Measurements from ENCODE around the gene OR10K2. TPM values are rescaled to one million over a fixed set of nuclear protein-coding genes. Genes with fewer than 3 reads are reported as not detected.
"Not testable (repeated sequence)": the region's sequence is repeated elsewhere in the genome, so short reads cannot be mapped to it uniquely, and the experiment has no call there.

Gene OR10K2
- total RNA-seq, 6 donors from 2014 or later, result not detected

- Histone ChIP-seq H3K27me3 (no peaks in the 10 kb centered on the region), H3K27ac (no peak overlapping the region), H3K4me3 (no peak overlapping the region), H3K4me1 (no peaks in the 10 kb centered on the region), H3K36me3 (no peaks in the 10 kb centered on the region), H3K9me3 (no peaks in the 10 kb centered on the region)
- WGBS, 2 donors, result 46 to 57% methylated on average over 1 of the region's 1 CpG
- ATAC-seq (ENCODE audit: low FRiP score in 2 of 2), result no peak
- TF ChIP-seq POLR2AphosphoS5 (IDR thresholded peaks at IDR 0.05) (no peak), POLR2A (IDR thresholded peaks at IDR 0.05) (no peak), EP300 (IDR thresholded peaks at IDR 0.05) (no peak), CTCF (IDR thresholded peaks at IDR 0.05) (no peak)
- no peak for DNase-seq
Measured at GRCh38 chr1:158390331-158390730, 35.7 kb downstream of the OR10K2 start.

GRCh38 chr1:158374860-158375259, 51.2 kb downstream of the OR10K2 start:
- H3K4me1 ChIP-seq, result no peaks in the 10 kb centered on the region
- ATAC-seq (ENCODE audit: low FRiP score in 2 of 2) (no peak), DNase-seq (no peak)
- H3K36me3 ChIP-seq, result no peaks in the 10 kb centered on the region
- 55 to 61% methylated on average over 1 of the region's 1 CpG for WGBS, 2 donors
- H3K27ac ChIP-seq, result no peak overlapping the region
- H3K9me3 ChIP-seq, result peaks cover 0 to 26% (median 2%) of the 10 kb centered on the region in 4 donors
- H3K4me3 ChIP-seq, result no peak overlapping the region
- TF ChIP-seq POLR2A (IDR thresholded peaks at IDR 0.05) (no peak), EP300 (IDR thresholded peaks at IDR 0.05) (no peak), POLR2AphosphoS5 (IDR thresholded peaks at IDR 0.05) (no peak), CTCF (IDR thresholded peaks at IDR 0.05) (no peak)
- no peaks in the 10 kb centered on the region for H3K27me3 ChIP-seq

- not testable (repeated sequence) for H3K4me1 ChIP-seq; H3K27ac ChIP-seq; H3K27me3 ChIP-seq; ATAC-seq (ENCODE audit: low FRiP score in 2 of 2); H3K4me3 ChIP-seq; H3K36me3 ChIP-seq
- DNase-seq, result peak in 1 of 2 donors; percentile 62
- 94 to 100% methylated on average over 1 to 25 of the region's 25 CpGs for WGBS, 2 donors
- H3K9me3 ChIP-seq, result peaks cover 0 to 26% (median 2%) of the 10 kb centered on the region in 4 donors
Measured at GRCh38 chr1:158374101-158374500, 51.9 kb downstream of the OR10K2 start.

GRCh38 chr1:158371188-158371953, 54.7 kb downstream of the OR10K2 start:
- Histone ChIP-seq H3K4me3 (no peak overlapping the region), H3K27me3 (no peaks in the 10 kb centered on the region), H3K9me3 (peaks cover 0 to 26% (median 2%) of the 10 kb centered on the region in 4 donors), H3K27ac (no peak overlapping the region), H3K36me3 (no peaks in the 10 kb centered on the region), H3K4me1 (no peaks in the 10 kb centered on the region)
- no peak for DNase-seq
- TF ChIP-seq POLR2AphosphoS5 (IDR thresholded peaks at IDR 0.05), result no peak
- TF ChIP-seq EP300 (IDR thresholded peaks at IDR 0.05), result no peak
- 74 to 78% methylated on average over 4 to 6 of the region's 6 CpGs for WGBS, 2 donors
- ATAC-seq (ENCODE audit: low FRiP score in 2 of 2), result no peak

Other genes starting within 250 kb of the OR10K2 start
- gene CD1D, start 245.3 kb downstream of the OR10K2 start, total RNA-seq, result 1 to 10 TPM; 1.0 to 5.2 (median 4.0) TPM
- gene CD1A, start 171.8 kb downstream of the OR10K2 start, total RNA-seq, result under 1 TPM in 2 of 6 donors, not detected in 4; 0.51 to 0.72 TPM
- gene CD1C, start 136.3 kb downstream of the OR10K2 start, total RNA-seq, result 1 to 10 TPM in 2 of 6 donors, under 1 TPM in 1, not detected in 3; 0.46 to 6.8 (median 3.3) TPM
- under 1 TPM in 2 of 6 donors, not detected in 4; 0.17 to 0.26 TPM for gene CD1B, start 94.7 kb downstream of the OR10K2 start, total RNA-seq
- 1 to 10 TPM in 2 of 6 donors, not detected in 4; 2.1 to 4.0 TPM for gene CD1E, start 72.3 kb downstream of the OR10K2 start, total RNA-seq
- not detected for gene OR10T2, start 26.8 kb downstream of the OR10K2 start, total RNA-seq
- gene OR10K1, start 35.6 kb upstream of the OR10K2 start, total RNA-seq, result not detected
- gene OR10R2, start 46.0 kb upstream of the OR10K2 start, total RNA-seq, result not detected
- gene OR6Y1, start 128.2 kb upstream of the OR10K2 start, total RNA-seq, result not detected
- gene OR6P1, start 144.3 kb upstream of the OR10K2 start, total RNA-seq, result not detected
- gene OR10X1, start 153.7 kb upstream of the OR10K2 start, total RNA-seq, result not detected
- not detected for gene OR10Z1, start 179.0 kb upstream of the OR10K2 start, total RNA-seq